H9 (cell line): Measurements from ENCODE around the gene ACTL8. TPM values are rescaled to one million over a fixed set of nuclear protein-coding genes. Genes with fewer than 3 reads are reported as not detected.
A peak's percentile ranks its signal among the peaks of the same experiment; 100 is the strongest.

Experiments used
- DNase-seq: peaks from one replicate; pipeline ENCODE4 v3.0.0-alpha.2; 2017
- H2AFZ ChIP-seq: one replicate; pipeline ENCODE4 v1.6.1; 2013; ENCODE audit warnings: mild to moderate bottlenecking, low read length, control low read depth, moderate library complexity
- H2AK5ac ChIP-seq: 2 replicates; pipeline ENCODE4 v1.6.1; 2013; ENCODE audit warnings: low read length, control low read depth, mixed read lengths; ENCODE audit not compliant: insufficient read length
- H2BK120ac ChIP-seq: one replicate; pipeline ENCODE4 v1.6.1; 2013; ENCODE audit warnings: low read depth, mild to moderate bottlenecking, low read length, control low read depth, inconsistent platforms; ENCODE audit not compliant: poor library complexity, severe bottlenecking
- H2BK12ac ChIP-seq: 2 replicates; pipeline ENCODE4 v1.6.1; 2013; ENCODE audit warnings: low read length, control low read depth, mixed read lengths, low read depth; ENCODE audit not compliant: insufficient read length
- H2BK15ac ChIP-seq: 2 replicates; pipeline ENCODE4 v1.6.1; 2013; ENCODE audit warnings: low read depth, low read length, control low read depth
- H2BK20ac ChIP-seq: one replicate; pipeline ENCODE4 v1.6.1; 2013; ENCODE audit warnings: low read depth, mild to moderate bottlenecking, low read length, control low read depth, inconsistent platforms; ENCODE audit not compliant: poor library complexity, severe bottlenecking
- H2BK5ac ChIP-seq: 2 replicates; pipeline ENCODE4 v1.6.1; 2013; ENCODE audit warnings: low read length, control low read depth, mixed read lengths; ENCODE audit not compliant: insufficient read length
- H3K14ac ChIP-seq: 2 replicates; pipeline ENCODE4 v1.6.1; 2013; ENCODE audit warnings: low read length, control low read depth; ENCODE audit not compliant: insufficient read depth
- H3K18ac ChIP-seq: 2 replicates; pipeline ENCODE4 v1.6.1; 2013; ENCODE audit warnings: low read depth, mild to moderate bottlenecking, mixed read lengths, low read length, control low read depth; ENCODE audit not compliant: insufficient read length
- H3K23ac ChIP-seq: 2 replicates; pipeline ENCODE4 v1.6.1; 2013; ENCODE audit warnings: low read length, control low read depth, mixed read lengths, low read depth; ENCODE audit not compliant: insufficient read length
- H3K23me2 ChIP-seq: 2 replicates; pipeline ENCODE4 v1.6.1; 2013; ENCODE audit warnings: low read depth, mild to moderate bottlenecking, mixed read lengths, low read length, control low read depth; ENCODE audit not compliant: insufficient read length, poor library complexity, severe bottlenecking
- H3K27ac ChIP-seq: 2 replicates; pipeline ENCODE4 v1.5.1; 2013; ENCODE audit warnings: low read length, control low read depth, mixed read lengths, low read depth; ENCODE audit not compliant: insufficient read length
- H3K27me3 ChIP-seq: 2 replicates; pipeline ENCODE4 v1.6.1; 2013; ENCODE audit warnings: low read length, control low read depth, inconsistent platforms; ENCODE audit not compliant: insufficient read depth
- H3K4ac ChIP-seq: 2 replicates; pipeline ENCODE4 v1.6.1; 2013; ENCODE audit warnings: low read depth, mild to moderate bottlenecking, control low read depth, inconsistent platforms, low read length, moderate library complexity
- H3K4me1 ChIP-seq: 2 replicates; pipeline ENCODE4 v1.6.1; 2013; ENCODE audit warnings: low read length, control low read depth, inconsistent platforms; ENCODE audit not compliant: insufficient read depth
- H3K4me2 ChIP-seq: 2 replicates; pipeline ENCODE4 v1.6.1; 2013; ENCODE audit warnings: low read length, control low read depth, mixed read lengths; ENCODE audit not compliant: insufficient read length, insufficient read depth
- H3K56ac ChIP-seq: 2 replicates; pipeline ENCODE4 v1.6.1; 2013; ENCODE audit warnings: low read depth, mild to moderate bottlenecking, mixed read lengths, low read length, control low read depth; ENCODE audit not compliant: insufficient read length
- H3K79me1 ChIP-seq: 2 replicates; pipeline ENCODE4 v1.6.1; 2013; ENCODE audit warnings: low read depth, mild to moderate bottlenecking, moderate library complexity, low read length, control low read depth, inconsistent platforms; ENCODE audit not compliant: insufficient read depth, poor library complexity, severe bottlenecking
- H3K79me2 ChIP-seq: 2 replicates; pipeline ENCODE4 v1.6.1; 2013; ENCODE audit warnings: low read length, control low read depth, inconsistent platforms; ENCODE audit not compliant: insufficient read depth
- H3K9ac ChIP-seq: 2 replicates; pipeline ENCODE4 v1.6.1; 2013; ENCODE audit warnings: low read length, control low read depth, mixed read lengths; ENCODE audit not compliant: insufficient read length; ENCODE audit errors: extremely low read depth
- H3K9me3 ChIP-seq: one replicate; pipeline ENCODE4 v1.6.1; 2013; ENCODE audit warnings: low read depth, low read length, inconsistent platforms; ENCODE audit not compliant: control insufficient read depth
- H3T11ph ChIP-seq: one replicate; pipeline ENCODE4 v1.6.1; 2013; ENCODE audit warnings: mild to moderate bottlenecking, low read length, control low read depth, inconsistent platforms
- H4K20me1 ChIP-seq: one replicate; pipeline ENCODE4 v1.6.1; 2013; ENCODE audit not compliant: control insufficient read depth, insufficient read length, insufficient read depth
- H4K5ac ChIP-seq: 2 replicates; pipeline ENCODE4 v1.6.1; 2013; ENCODE audit warnings: low read depth, mild to moderate bottlenecking, mixed read lengths, low read length, control low read depth; ENCODE audit not compliant: insufficient read length
- H4K8ac ChIP-seq: replicated peaks from 2 replicates; pipeline ENCODE4 v1.6.1; 2013; ENCODE audit warnings: low read length, control low read depth, mixed read lengths, low read depth; ENCODE audit not compliant: insufficient read length
- H4K91ac ChIP-seq: 2 replicates; pipeline ENCODE4 v1.6.1; 2013; ENCODE audit warnings: low read depth, mild to moderate bottlenecking, moderate library complexity, mixed read lengths, low read length, control low read depth; ENCODE audit not compliant: insufficient read length
- H3K27ac Mint-ChIP-seq, 3 experiments: 2 replicates in 2 of 3; 3 replicates in 1 of 3; pipeline ENCODE4 v1.8.0; 2020 to 2021; ENCODE audit warnings: mixed read lengths in 3 of 3, mild to moderate bottlenecking in 1 of 3, moderate library complexity in 1 of 3
- H3K27me3 Mint-ChIP-seq: 2 replicates; pipeline ENCODE4 v1.8.0; 2021; ENCODE audit warnings: low read depth, mild to moderate bottlenecking, moderate library complexity, mixed read lengths
- H3K36me3 Mint-ChIP-seq, 3 experiments: 2 replicates in 2 of 3; 3 replicates in 1 of 3; pipeline ENCODE4 v1.8.0; 2020 to 2021; ENCODE audit warnings: low read depth in 3 of 3, mixed read lengths in 3 of 3; ENCODE audit not compliant: insufficient read depth in 1 of 3
- H3K4me1 Mint-ChIP-seq, 2 experiments: 2 replicates each; pipeline ENCODE4 v1.8.0; 2020; ENCODE audit warnings: mixed read lengths in 2 of 2
- H3K4me3 Mint-ChIP-seq, 2 experiments: 2 replicates in 1 of 2; 3 replicates in 1 of 2; pipeline ENCODE4 v1.8.0; 2020 to 2021; ENCODE audit warnings: mild to moderate bottlenecking in 2 of 2, mixed read lengths in 2 of 2, moderate library complexity in 1 of 2
- H3K9me3 Mint-ChIP-seq, 2 experiments: 2 replicates in 1 of 2; 3 replicates in 1 of 2; pipeline ENCODE4 v1.8.0; 2020; ENCODE audit warnings: mild to moderate bottlenecking in 2 of 2, mixed read lengths in 2 of 2, moderate library complexity in 1 of 2
- CTCF ChIP-seq: fragments of 200-600 bp; sonication (generic); conservative IDR thresholded peaks from 3 replicates; pipeline ENCODE4 v1.8.0; 2021; ENCODE audit warnings: antibody characterized with exemption, mild to moderate bottlenecking
- WGBS: extraction: QIAGEN DNeasy Blood & Tissue Kit; methylation state at CpG from one replicate; pipeline ENCODE4 v1.1.7; 2013; ENCODE audit warnings: missing lambda C conversion rate, low lambda C conversion rate, mixed read lengths; ENCODE audit not compliant: insufficient read length; ENCODE audit errors: extremely low coverage; 5-methylcytosine and 5-hydroxymethylcytosine counted together
- total RNA-seq: library from RNA; stranded (reverse); gene quantifications from 2 replicates; pipeline ENCODE4 v1.2.1, GENCODE V29; 2021

ACTL8 gene
- total RNA-seq, 1 experiment from 2014 or later: not detected

- Mint-ChIP-seq H3K9me3 (no peaks in the 10 kb centered on the region), H3K36me3 (no peaks in the 10 kb centered on the region), H3K27me3 (peaks cover 7% of the 10 kb centered on the region), H3K27ac (peak overlapping the region in 1 of 3 experiments; percentile 64; a peak in 1 of 7 replicates), H3K4me3 (peak overlapping the region in 1 of 2 experiments; percentile 30; a peak in 1 of 5 replicates), H3K4me1 (peaks cover 0 to 8% of the 10 kb centered on the region in 2 experiments; a peak in 3 of 4 replicates)
- Histone ChIP-seq H3K56ac (no peak overlapping the region), H3K4ac (no peak overlapping the region), H3K79me1 (no peaks in the 10 kb centered on the region), H3K14ac (no peak overlapping the region), H3K9me3 (no peaks in the 10 kb centered on the region), H3K27ac (no peak overlapping the region), H3K4me2 (no peak overlapping the region), H4K91ac (no peak overlapping the region), H4K8ac (no peak overlapping the region), H3K18ac (no peak overlapping the region), H4K5ac (no peak overlapping the region), H2BK120ac (no peak overlapping the region), H2AFZ (no peak overlapping the region), H3T11ph (no peak overlapping the region), H2BK5ac (no peak overlapping the region), H2BK20ac (no peak overlapping the region), H3K79me2 (no peaks in the 10 kb centered on the region), H4K20me1 (no peaks in the 10 kb centered on the region), H3K9ac (no peak overlapping the region), H2BK15ac (no peak overlapping the region), H2BK12ac (no peak overlapping the region), H3K23me2 (no peaks in the 10 kb centered on the region), H3K27me3 (no peaks in the 10 kb centered on the region), H3K23ac (no peak overlapping the region), H3K4me1 (no peaks in the 10 kb centered on the region), H2AK5ac (no peak overlapping the region)
- no CpG with 5 or more reads among the region's 25 CpGs for WGBS
- TF ChIP-seq CTCF: no peak
- DNase-seq: no peak
Measured at GRCh38 chr1:17717594-17718535, 37.3 kb upstream of the ACTL8 start.
